BE2C (cell line): ENCODE results near the gene FAM107B.

Source experiments
- DNase-seq: peaks from one replicate; pipeline ENCODE4 v3.0.0-alpha.2; 2020
- H3K27me3 ChIP-seq: fragments of 250-450 bp; sonication (Bioruptor Pico); 2 replicates; pipeline ENCODE4 v1.5.1; 2020; ENCODE audit warnings: mild to moderate bottlenecking
- H3K36me3 ChIP-seq: fragments of 250-450 bp; sonication (Bioruptor Pico); 2 replicates; pipeline ENCODE4 v1.5.1; 2020; ENCODE audit warnings: mild to moderate bottlenecking
- H3K4me1 ChIP-seq: fragments of 250-450 bp; sonication (Bioruptor Pico); 2 replicates; pipeline ENCODE4 v1.5.1; 2020
- H3K4me3 ChIP-seq: 2 replicates; pipeline ENCODE4 v1.5.1; 2011; ENCODE audit warnings: low read depth, low read length
- H3K9me3 ChIP-seq: fragments of 250-450 bp; sonication (Bioruptor Pico); 2 replicates; pipeline ENCODE4 v1.5.1; 2020
- TF ChIP-seq, protein P1 (sequence below): IDR thresholded peaks from 2 replicates; pipeline ENCODE4 v1.5.1; 2012; ENCODE audit warnings: mild to moderate bottlenecking, low read depth, low read length

Gene FAM107B

DNA sequence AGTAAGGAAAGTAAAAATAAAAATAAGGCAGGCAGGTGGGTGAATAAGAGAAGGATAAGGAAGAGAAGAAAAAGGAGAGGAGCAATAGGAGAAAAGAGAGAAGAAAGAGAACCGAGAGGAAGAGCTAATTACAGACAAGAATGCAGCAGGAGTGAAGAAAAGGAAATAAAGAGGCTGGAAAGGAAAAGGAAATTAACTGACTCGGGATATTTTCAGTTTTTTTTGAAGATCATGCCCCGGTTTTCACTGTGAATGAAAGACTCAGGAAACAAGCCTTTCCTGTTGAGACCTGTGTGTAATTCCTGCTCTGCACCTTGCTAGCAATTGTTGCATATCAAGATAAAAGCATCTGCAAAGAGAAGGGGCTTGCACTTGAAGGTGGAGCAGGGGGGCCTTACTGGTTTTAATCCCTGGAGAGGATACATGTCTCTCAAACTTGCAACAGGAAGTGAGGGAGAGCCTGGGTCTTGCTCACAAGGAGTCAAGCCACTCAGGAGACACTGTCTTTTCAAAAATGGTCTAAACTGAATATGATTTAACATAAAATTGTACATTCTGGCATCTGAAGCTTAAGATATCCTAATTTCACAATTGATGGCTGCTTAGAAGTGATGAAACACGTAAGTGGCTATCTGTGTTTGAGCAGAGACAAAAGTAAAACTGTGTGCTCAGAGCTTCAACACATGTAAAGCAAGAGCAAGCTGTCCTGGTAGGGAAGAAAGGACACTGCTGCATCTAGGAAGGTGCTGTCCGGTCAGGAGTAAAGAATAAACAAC is 157.6 kb downstream of the FAM107B start:
- Histone ChIP-seq H3K4me1 (no peaks in the 10 kb centered on the region), H3K9me3 (no peaks in the 10 kb centered on the region), H3K27me3 (no peaks in the 10 kb centered on the region), H3K4me3 (no peak overlapping the region), H3K36me3 (no peaks in the 10 kb centered on the region)
- no peak for DNase-seq
- TF ChIP-seq, protein P1, sequence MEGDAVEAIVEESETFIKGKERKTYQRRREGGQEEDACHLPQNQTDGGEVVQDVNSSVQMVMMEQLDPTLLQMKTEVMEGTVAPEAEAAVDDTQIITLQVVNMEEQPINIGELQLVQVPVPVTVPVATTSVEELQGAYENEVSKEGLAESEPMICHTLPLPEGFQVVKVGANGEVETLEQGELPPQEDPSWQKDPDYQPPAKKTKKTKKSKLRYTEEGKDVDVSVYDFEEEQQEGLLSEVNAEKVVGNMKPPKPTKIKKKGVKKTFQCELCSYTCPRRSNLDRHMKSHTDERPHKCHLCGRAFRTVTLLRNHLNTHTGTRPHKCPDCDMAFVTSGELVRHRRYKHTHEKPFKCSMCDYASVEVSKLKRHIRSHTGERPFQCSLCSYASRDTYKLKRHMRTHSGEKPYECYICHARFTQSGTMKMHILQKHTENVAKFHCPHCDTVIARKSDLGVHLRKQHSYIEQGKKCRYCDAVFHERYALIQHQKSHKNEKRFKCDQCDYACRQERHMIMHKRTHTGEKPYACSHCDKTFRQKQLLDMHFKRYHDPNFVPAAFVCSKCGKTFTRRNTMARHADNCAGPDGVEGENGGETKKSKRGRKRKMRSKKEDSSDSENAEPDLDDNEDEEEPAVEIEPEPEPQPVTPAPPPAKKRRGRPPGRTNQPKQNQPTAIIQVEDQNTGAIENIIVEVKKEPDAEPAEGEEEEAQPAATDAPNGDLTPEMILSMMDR: no peak

DNA sequence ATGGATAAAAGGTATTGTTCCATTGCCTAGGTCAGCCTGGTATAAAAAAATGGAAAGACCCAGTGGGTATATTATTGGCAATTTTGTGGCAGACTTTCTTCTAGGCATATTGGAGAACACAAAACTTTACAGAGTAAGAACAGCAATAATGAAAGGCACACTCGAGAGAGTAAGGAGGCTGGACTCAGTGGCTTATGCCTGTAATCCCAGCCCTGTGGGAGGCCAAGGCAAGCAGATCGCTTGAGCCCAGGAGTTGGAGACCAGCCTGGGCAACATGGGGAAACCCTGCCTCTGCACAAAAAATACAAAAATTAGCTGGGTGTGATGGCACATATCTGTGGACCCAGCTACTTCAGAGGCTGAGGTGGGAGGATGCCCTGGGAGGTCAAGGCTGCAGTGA is 158.2 kb downstream of the FAM107B start:
- no peaks in the 10 kb centered on the region for H3K36me3 ChIP-seq
- no peaks in the 10 kb centered on the region for H3K27me3 ChIP-seq
- H3K4me1 ChIP-seq: no peaks in the 10 kb centered on the region
- no peak for DNase-seq
- no peak overlapping the region for H3K4me3 ChIP-seq
- H3K9me3 ChIP-seq: no peaks in the 10 kb centered on the region
- TF ChIP-seq, protein P1: no peak

DNA sequence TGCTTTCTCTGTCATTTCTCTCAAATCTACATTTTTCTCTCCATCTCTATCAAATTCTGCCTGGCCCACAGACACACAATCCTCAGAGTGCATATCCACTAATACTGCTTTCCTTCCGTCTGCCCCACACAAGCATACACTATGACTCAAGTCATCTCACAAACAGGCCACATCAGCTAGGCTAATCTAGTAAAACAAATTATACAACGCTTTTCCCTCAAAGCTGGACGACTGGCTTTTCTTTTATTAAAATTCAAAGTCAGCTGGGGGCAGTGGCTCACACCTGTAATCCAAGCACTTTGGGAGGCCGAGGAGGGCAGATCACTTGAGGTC is 161.1 kb downstream of the FAM107B start:
- H3K4me1 ChIP-seq: no peaks in the 10 kb centered on the region
- H3K9me3 ChIP-seq: no peaks in the 10 kb centered on the region
- TF ChIP-seq, protein P1: no peak
- DNase-seq: no peak
- no peaks in the 10 kb centered on the region for H3K36me3 ChIP-seq
- H3K27me3 ChIP-seq: no peaks in the 10 kb centered on the region
- no peak overlapping the region for H3K4me3 ChIP-seq

DNA sequence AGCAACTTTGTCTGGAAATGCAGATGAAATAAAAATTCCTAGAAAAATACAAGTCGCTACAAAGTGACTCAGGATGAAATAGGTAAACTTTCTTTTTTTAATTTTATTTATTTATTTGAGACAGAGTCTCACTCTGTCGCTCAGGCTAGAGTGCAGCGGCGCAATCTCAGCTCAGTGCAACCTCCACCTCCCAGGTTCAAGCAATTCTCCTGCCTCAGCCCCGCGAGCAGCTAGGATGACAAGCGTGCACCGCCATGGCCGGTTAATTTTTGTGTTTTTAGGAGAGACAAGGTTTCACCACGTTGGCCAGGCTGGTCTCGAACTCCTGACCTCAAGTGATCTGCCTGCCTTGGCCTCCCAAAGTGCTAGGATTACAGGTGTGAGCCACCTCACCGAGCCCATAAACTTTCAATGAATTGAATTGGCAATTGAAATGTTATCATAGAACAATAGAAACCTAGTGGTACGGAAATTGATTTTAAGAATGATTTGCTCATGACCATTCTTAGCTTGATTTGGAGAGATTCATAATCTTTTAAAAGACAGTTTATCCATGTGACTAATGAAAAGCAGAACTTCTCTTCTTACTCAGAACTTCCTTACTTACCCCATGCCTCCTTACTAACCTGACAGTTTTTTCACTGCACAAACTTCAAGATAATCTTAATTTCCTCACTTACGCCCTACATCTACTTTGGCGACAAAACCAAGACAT is 161.7 kb downstream of the FAM107B start:
- Histone ChIP-seq H3K27me3 (no peaks in the 10 kb centered on the region), H3K9me3 (no peaks in the 10 kb centered on the region), H3K4me3 (no peak overlapping the region), H3K4me1 (no peaks in the 10 kb centered on the region), H3K36me3 (no peaks in the 10 kb centered on the region)
- TF ChIP-seq, protein P1: no peak
- DNase-seq: no peak

DNA sequence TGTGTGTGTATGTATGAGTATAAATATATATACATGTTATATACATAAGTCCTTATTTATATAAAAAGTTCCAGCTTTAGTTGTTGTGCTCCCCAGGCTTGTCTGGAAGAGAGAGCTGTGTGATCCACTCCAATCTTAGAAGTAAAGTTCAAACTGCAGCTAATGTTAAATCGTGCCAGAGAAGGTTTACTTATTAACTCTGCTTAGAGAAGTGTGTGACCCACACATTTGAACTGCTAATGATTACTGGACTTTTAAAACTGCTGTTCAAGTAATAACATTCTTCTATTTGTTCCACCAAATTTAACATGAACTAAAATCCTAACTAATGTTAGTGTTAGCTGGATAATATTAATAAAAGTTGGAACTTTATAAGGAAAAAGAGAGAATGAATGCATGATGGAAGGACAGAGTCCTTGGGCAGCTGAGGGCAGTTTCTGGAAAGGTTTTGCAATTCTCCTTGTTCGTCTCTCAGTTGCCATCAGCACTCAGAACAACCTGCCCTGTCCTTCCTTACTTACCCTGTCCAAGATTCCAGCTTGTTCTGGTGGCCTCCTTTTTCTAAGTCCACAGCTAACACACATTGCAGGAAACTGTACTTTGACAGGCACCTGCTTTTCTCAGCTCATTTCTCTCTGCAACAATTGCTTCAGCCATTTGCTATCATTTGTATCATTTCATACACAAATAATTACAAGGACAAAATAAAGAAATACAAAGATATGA is 162.6 kb downstream of the FAM107B start:
- Histone ChIP-seq H3K36me3 (no peaks in the 10 kb centered on the region), H3K4me3 (no peak overlapping the region), H3K9me3 (no peaks in the 10 kb centered on the region), H3K4me1 (no peaks in the 10 kb centered on the region), H3K27me3 (no peaks in the 10 kb centered on the region)
- no peak for DNase-seq
- TF ChIP-seq, protein P1: no peak
